Natural killer cell (primary cell): Measurements from ENCODE around the gene SMARCAL1. TPM values are rescaled to one million over a fixed set of nuclear protein-coding genes. Genes with fewer than 3 reads are reported as not detected.

Source experiments
- ATAC-seq, 3 donors: fragments of 150-1000 bp in 2 of 3; fragments of 200-7000 bp in 1 of 3; cut with Tn5 transposase; 1 replicate in 1 of 3; 2 replicates in 2 of 3; pipeline ENCODE4 v1.10.0; 2021; ENCODE audit warnings: mild to moderate bottlenecking in 2 of 3, moderate library complexity in 2 of 3
- DNase-seq, 2 donors: peaks; one replicate each; pipeline versions ENCODE4 v3.0.0 to v3.0.0-alpha.2; 2013 to 2021; ENCODE audit warnings: mixed read lengths in 1 of 2
- H3K27ac ChIP-seq: one replicate; pipeline ENCODE4 v1.5.1; 2013; ENCODE audit warnings: mild to moderate bottlenecking, low read length
- H3K27me3 ChIP-seq: one replicate; pipeline ENCODE4 v1.6.1; 2013; ENCODE audit warnings: low read length; ENCODE audit not compliant: control insufficient read depth, insufficient read depth
- H3K36me3 ChIP-seq: one replicate; pipeline ENCODE4 v1.6.1; 2013; ENCODE audit warnings: low read length; ENCODE audit not compliant: control insufficient read depth, insufficient read depth
- H3K4me1 ChIP-seq: one replicate; pipeline ENCODE4 v1.6.1; 2013; ENCODE audit warnings: low read length; ENCODE audit not compliant: control insufficient read depth, insufficient read depth
- H3K4me3 ChIP-seq: one replicate; pipeline ENCODE4 v1.5.1; 2013; ENCODE audit warnings: low read length
- H3K9me3 ChIP-seq: one replicate; pipeline ENCODE4 v1.6.1; 2013; ENCODE audit warnings: low read length; ENCODE audit not compliant: control insufficient read depth, insufficient read depth
- H3K27ac Mint-ChIP-seq, 2 donors: one replicate each; pipeline ENCODE4 v1.8.0; 2022; ENCODE audit warnings: mild to moderate bottlenecking in 2 of 2, mixed read lengths in 2 of 2, moderate library complexity in 1 of 2
- H3K27me3 Mint-ChIP-seq, 2 donors: one replicate each; pipeline ENCODE4 v1.8.0; 2022; ENCODE audit warnings: low read depth in 2 of 2, mixed read lengths in 2 of 2
- H3K36me3 Mint-ChIP-seq: one replicate; pipeline ENCODE4 v1.8.0; 2022; ENCODE audit warnings: mixed read lengths
- H3K4me1 Mint-ChIP-seq, 2 donors: one replicate each; pipeline ENCODE4 v1.8.0; 2022; ENCODE audit warnings: mixed read lengths in 2 of 2
- H3K4me3 Mint-ChIP-seq: one replicate; pipeline ENCODE4 v1.8.0; 2022; ENCODE audit warnings: mild to moderate bottlenecking, moderate library complexity, mixed read lengths
- H3K9me3 Mint-ChIP-seq, 2 donors: one replicate each; pipeline ENCODE4 v1.8.0; 2022; ENCODE audit warnings: mixed read lengths in 2 of 2
- WGBS: methylation state at CpG from one replicate; pipeline ENCODE4 v1.1.7; 2013; ENCODE audit warnings: missing lambda C conversion rate; ENCODE audit not compliant: insufficient coverage; 5-methylcytosine and 5-hydroxymethylcytosine counted together
- intact Hi-C: fragments of 100-400 bp; cut with micrococcal nuclease; formaldehyde crosslinking; loops from one replicate; pipeline ENCODE4 v1.14.2; 2022
- total RNA-seq, 4 donors: library from RNA; stranded (reverse); fragments of 120-200 nt in 1 of 4; gene quantifications; one replicate each; pipeline versions ENCODE4 v1.2.3 to v1.2.4, GENCODE V29; 2013 to 2022
- TF ChIP-seq, protein P1 (sequence below): fragments of 200-600 bp; IDR thresholded peaks from one replicate; pipeline ENCODE4 v1.8.0; 2022; ENCODE audit warnings: antibody characterized with exemption

SMARCAL1 gene
- total RNA-seq, 3 donors from 2014 or later (not counting 1 experiment from before 2014, with no cell fraction given), result 18.7 to 25.6 (median 22.8) TPM

DNA sequence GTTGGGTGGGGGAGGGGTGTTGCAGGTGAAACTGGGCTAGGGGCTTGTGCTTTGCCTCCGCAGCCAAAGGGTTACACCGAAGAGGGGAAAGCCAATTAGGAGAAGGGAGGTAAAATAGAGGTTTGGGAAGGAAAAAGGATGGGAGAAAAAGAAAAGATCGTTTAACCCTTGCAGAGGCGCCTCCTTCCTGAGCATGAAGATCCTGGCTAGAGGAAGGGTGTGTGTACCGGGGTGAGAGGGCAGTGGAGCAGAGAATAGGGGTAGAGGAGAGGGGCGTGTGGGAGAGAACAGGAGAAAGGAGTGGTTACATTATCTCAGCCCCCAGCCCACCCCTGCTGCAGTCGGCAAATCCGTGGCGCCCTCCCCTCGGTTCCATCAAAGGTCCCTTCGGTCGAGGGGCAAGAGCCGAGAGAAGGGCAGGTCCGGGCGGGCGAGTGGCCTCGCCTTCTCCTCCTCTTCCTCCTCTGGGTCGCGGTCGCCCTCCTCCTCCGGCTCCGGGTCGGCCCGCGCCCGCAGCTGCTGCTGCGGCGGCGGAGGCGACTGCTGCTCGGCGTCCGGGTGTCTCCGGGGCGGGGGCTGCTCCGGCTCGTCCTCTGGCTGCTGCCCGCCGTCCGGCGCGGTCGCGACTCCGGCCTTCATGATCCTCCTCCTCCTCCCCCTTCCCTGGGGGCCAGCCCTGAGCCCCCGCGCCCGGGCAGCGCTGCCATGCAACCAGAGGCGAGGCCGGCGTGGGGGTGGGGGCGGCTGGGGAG, 41.1 kb upstream of the SMARCAL1 start:
- Mint-ChIP-seq H3K4me3 (peak overlapping the region; percentile 68), H3K36me3 (no peaks in the 10 kb centered on the region), H3K27me3 (peaks cover 48 to 79% of the 10 kb centered on the region in 2 donors), H3K9me3 (no peaks in the 10 kb centered on the region), H3K4me1 (peaks cover 8 to 26% of the 10 kb centered on the region in 2 donors), H3K27ac (no peak overlapping the region)
- Histone ChIP-seq H3K27ac (no peak overlapping the region), H3K4me1 (peaks cover 16% of the 10 kb centered on the region), H3K9me3 (peaks cover 3% of the 10 kb centered on the region), H3K36me3 (no peaks in the 10 kb centered on the region), H3K27me3 (peaks cover 33% of the 10 kb centered on the region), H3K4me3 (no peak overlapping the region)
- intact Hi-C loops, result no loop called here
- TF ChIP-seq, protein P1, sequence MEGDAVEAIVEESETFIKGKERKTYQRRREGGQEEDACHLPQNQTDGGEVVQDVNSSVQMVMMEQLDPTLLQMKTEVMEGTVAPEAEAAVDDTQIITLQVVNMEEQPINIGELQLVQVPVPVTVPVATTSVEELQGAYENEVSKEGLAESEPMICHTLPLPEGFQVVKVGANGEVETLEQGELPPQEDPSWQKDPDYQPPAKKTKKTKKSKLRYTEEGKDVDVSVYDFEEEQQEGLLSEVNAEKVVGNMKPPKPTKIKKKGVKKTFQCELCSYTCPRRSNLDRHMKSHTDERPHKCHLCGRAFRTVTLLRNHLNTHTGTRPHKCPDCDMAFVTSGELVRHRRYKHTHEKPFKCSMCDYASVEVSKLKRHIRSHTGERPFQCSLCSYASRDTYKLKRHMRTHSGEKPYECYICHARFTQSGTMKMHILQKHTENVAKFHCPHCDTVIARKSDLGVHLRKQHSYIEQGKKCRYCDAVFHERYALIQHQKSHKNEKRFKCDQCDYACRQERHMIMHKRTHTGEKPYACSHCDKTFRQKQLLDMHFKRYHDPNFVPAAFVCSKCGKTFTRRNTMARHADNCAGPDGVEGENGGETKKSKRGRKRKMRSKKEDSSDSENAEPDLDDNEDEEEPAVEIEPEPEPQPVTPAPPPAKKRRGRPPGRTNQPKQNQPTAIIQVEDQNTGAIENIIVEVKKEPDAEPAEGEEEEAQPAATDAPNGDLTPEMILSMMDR, result no peak
- 2% methylated on average over 46 of the region's 53 CpGs for WGBS
- ATAC-seq (no peak), DNase-seq (no peak)

DNA sequence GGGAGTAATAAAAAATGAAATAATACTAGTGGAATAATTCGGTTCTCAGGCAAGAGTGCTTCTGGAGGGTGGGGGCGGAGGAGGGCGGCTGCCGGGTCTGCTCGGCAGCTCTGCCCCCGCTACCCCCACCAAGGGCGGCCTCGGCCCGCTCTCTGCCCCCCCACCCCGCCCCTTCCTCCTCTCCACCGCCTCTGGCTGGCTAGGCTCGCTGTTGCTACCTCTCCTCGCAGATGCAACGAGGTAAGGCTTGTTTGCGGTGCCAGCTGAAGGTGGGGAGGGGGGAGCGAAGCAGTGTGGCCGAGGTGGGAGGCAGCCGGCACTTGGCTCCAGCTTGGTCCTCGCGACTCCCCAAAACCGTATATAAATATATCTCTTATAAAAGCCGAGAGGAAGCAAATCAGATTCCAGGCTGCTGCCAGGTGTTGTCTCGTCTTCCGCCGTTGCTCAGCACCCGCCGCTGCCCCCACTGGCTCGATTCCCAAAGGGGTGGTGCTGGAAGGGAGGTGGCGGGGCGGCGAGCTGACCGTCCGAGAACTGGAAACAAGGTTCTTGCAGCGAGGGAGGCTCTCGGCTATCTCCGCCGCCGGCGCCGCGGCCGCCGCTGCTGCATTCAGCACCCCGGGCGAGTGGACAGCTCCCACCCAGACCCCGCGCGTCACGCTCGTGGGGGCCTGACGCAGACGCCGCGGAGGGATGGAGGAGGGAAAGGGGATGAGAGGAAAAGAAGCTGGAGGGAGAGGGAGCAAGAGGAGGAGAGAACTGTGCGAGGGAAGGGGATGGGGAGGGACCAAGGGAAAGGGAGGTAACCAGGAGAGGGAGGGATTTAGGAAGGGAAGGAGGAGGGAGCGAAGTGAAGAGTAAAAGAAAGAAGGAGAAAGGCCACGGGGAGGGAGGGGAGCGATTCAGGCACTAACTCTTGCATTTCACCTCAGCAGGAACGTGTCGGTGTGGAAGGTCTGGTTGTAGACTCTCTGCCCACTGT, 40.3 kb upstream of the SMARCAL1 start, which contains the start of gene MARCHF4:
MARCHF4 (minus strand) TSS at position 763 of the 982 bp plus-strand sequence. CDS start 2,223 bp downstream, outside the sequence.
- Histone ChIP-seq H3K27ac (no peak within 1 kb of the TSS), H3K9me3 (peaks cover 3% of the 10 kb centered on the region), H3K36me3 (no peaks in the 10 kb centered on the region), H3K27me3 (peaks cover 33% of the 10 kb centered on the region), H3K4me3 (no peak within 1 kb of the TSS), H3K4me1 (peaks cover 16% of the 10 kb centered on the region)
- H3K27me3 Mint-ChIP-seq, result peaks cover 48 to 72% of the 10 kb centered on the region in 2 donors
- no peak within 1 kb of the TSS for H3K27ac Mint-ChIP-seq
- H3K4me3 Mint-ChIP-seq, result peak within 1 kb of the TSS; percentile 73
- intact Hi-C loops, result no loop called here
- 3% methylated on average over 56 of the region's 60 CpGs for WGBS
- no peaks in the 10 kb centered on the region for H3K36me3 Mint-ChIP-seq
- DNase-seq, result peak; percentile 79 to 80
- H3K4me1 Mint-ChIP-seq, result peaks cover 8 to 26% of the 10 kb centered on the region in 2 donors
- TF ChIP-seq, protein P1, result no peak
- no peaks in the 10 kb centered on the region for H3K9me3 Mint-ChIP-seq
- ATAC-seq, result peak; percentile 93 to 100 (median 99)

DNA sequence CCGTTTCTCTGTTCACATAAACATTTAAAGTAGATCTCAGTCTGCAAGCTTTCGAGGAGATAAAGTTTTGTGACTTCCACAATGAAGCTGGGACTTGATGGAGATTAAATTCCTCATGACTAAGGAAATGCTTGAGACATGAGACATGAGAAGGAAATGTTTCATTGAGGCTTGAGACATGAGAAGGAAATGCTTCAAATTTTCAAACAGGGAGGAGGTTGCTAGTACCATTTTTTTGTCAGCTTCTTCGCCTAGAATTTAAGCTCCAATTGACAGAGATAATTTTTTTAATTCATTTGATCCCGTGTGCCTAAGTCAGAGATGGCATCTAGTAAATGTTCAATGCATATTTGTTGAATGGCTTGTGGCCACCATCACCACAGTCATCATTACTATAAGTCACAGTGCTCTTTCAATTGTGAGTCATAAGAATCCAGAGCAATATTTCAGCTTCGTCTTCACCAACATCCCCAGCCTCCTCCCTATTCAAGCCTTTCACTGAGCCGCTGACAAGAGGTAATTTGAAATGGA, 39.5 kb upstream of the SMARCAL1 start:
- no peak overlapping the region for H3K4me3 Mint-ChIP-seq
- Histone ChIP-seq H3K27ac (no peak overlapping the region), H3K9me3 (peaks cover 3% of the 10 kb centered on the region), H3K4me1 (peaks cover 16% of the 10 kb centered on the region), H3K4me3 (no peak overlapping the region), H3K27me3 (peaks cover 33% of the 10 kb centered on the region), H3K36me3 (no peaks in the 10 kb centered on the region)
- no peaks in the 10 kb centered on the region for H3K36me3 Mint-ChIP-seq
- TF ChIP-seq, protein P1, result no peak
- H3K4me1 Mint-ChIP-seq, result peaks cover 8 to 21% of the 10 kb centered on the region in 2 donors
- no peaks in the 10 kb centered on the region for H3K9me3 Mint-ChIP-seq
- DNase-seq (no peak), ATAC-seq (no peak)
- H3K27me3 Mint-ChIP-seq, result peaks cover 45 to 64% of the 10 kb centered on the region in 2 donors
- 33% methylated on average over 6 of the region's 6 CpGs for WGBS
- H3K27ac Mint-ChIP-seq, result no peak overlapping the region
- intact Hi-C loops, result no loop called here
